Measurements from ENCODE around the gene BAG1.

GRCh38 chr9:33267151-33267767 is 2.8 kb upstream of the BAG1 start:
- TF ChIP-seq, protein P1, sequence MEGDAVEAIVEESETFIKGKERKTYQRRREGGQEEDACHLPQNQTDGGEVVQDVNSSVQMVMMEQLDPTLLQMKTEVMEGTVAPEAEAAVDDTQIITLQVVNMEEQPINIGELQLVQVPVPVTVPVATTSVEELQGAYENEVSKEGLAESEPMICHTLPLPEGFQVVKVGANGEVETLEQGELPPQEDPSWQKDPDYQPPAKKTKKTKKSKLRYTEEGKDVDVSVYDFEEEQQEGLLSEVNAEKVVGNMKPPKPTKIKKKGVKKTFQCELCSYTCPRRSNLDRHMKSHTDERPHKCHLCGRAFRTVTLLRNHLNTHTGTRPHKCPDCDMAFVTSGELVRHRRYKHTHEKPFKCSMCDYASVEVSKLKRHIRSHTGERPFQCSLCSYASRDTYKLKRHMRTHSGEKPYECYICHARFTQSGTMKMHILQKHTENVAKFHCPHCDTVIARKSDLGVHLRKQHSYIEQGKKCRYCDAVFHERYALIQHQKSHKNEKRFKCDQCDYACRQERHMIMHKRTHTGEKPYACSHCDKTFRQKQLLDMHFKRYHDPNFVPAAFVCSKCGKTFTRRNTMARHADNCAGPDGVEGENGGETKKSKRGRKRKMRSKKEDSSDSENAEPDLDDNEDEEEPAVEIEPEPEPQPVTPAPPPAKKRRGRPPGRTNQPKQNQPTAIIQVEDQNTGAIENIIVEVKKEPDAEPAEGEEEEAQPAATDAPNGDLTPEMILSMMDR (IDR thresholded peaks at IDR 0.05) = no peak
- no peak for TF ChIP-seq EZH2 (IDR thresholded peaks at IDR 0.05; ENCODE audit: borderline replicate concordance, insufficient read depth, low read depth, low read length, poor library complexity, severe bottlenecking)

All from B cell (primary cell).